AG04449 (cell line): Measurements from ENCODE around the gene CDO1.
A peak's percentile ranks its signal among the peaks of the same experiment; 100 is the strongest.
"Not testable (repeated sequence)": the region's sequence is repeated elsewhere in the genome, so short reads cannot be mapped to it uniquely, and the experiment has no call there.

Source experiments
- CTCF ChIA-PET: fragments of 350-600 bp; formaldehyde crosslinking; extraction: SDS; loops from one replicate; lab custom pipeline; 2021; ENCODE audit warnings: antibody characterized with exemption; lab: Yijun Ruan, JAX
- POLR2A ChIA-PET: fragments of 400-600, 350-600 bp; formaldehyde crosslinking; extraction: SDS; loops from one replicate; lab custom pipeline; 2020; ENCODE audit warnings: antibody characterized with exemption, inconsistent platforms; lab: Yijun Ruan, JAX
- DNase-seq: peaks from one replicate; pipeline ENCODE4 v3.0.0-alpha.2; 2010; ENCODE audit warnings: low read depth, low spot score
- H3K4me3 ChIP-seq: 2 replicates; pipeline ENCODE4 v1.5.1; 2011; ENCODE audit warnings: low read depth, mild to moderate bottlenecking, control low read depth, low read length
- CTCF ChIP-seq: IDR thresholded peaks from one replicate; pipeline ENCODE4 v1.5.1; 2011; ENCODE audit warnings: mild to moderate bottlenecking, moderate library complexity, low read length, control low read depth, inconsistent platforms; ENCODE audit not compliant: insufficient read depth; ENCODE audit errors: missing control alignments

CDO1 gene

GRCh38 chr5:115835481-115835880 lies 19.0 kb upstream of the CDO1 start:
- TF ChIP-seq CTCF, result no peak
- CTCF ChIA-PET, result interaction anchor here (0.9 to 1.1 kb wide), 2 partner anchors 9 to 211 kb away, joined by 3 to 4 read pairs; no protein-coding TSS in a partner anchor
- no peak overlapping the region for H3K4me3 ChIP-seq
- no peak for DNase-seq
- POLR2A ChIA-PET, result no interaction called here

GRCh38 chr5:115831163-115831768 lies 14.8 kb upstream of the CDO1 start:
- TF ChIP-seq CTCF, result peak; percentile 63
- ChIA-PET CTCF (interaction anchor here (0.6 to 2.7 kb wide), 11 partner anchors 9 to 522 kb away, joined by 3 to 21 read pairs (median 3); partner anchors contain the start of genes AP3S1 and ATG12), POLR2A (no interaction called here)
- no peak for DNase-seq
- no peak overlapping the region for H3K4me3 ChIP-seq

GRCh38 chr5:115829913-115830312 lies 13.5 kb upstream of the CDO1 start:
- DNase-seq, result no peak
- no peak for TF ChIP-seq CTCF
- H3K4me3 ChIP-seq, result no peak overlapping the region
- POLR2A ChIA-PET, result no interaction called here
- CTCF ChIA-PET, result interaction anchor here (0.8 to 1.1 kb wide), 3 partner anchors 10 to 206 kb away, joined by 3 to 5 read pairs (median 4); no protein-coding TSS in a partner anchor

GRCh38 chr5:115825948-115826347 lies 9.5 kb upstream of the CDO1 start:
- ChIA-PET CTCF (interaction anchor here (0.8 to 1.1 kb wide), 3 partner anchors 9 to 191 kb away, joined by 3 to 5 read pairs (median 4); no protein-coding TSS in a partner anchor), POLR2A (no interaction called here)
- no peak for TF ChIP-seq CTCF
- DNase-seq, result no peak
- no peak overlapping the region for H3K4me3 ChIP-seq

- POLR2A ChIA-PET, H3K4me3 ChIP-seq, CTCF ChIA-PET, DNase-seq: not testable (repeated sequence)
Measured at GRCh38 chr5:115824983-115825382, 8.5 kb upstream of the CDO1 start.

GRCh38 chr5:115820846-115821245 lies 4.4 kb upstream of the CDO1 start:
- no peak for TF ChIP-seq CTCF
- ChIA-PET POLR2A (no interaction called here), CTCF (no interaction called here)
- H3K4me3 ChIP-seq, result no peak overlapping the region
- no peak for DNase-seq
